SK-N-SH treated with all-trans-retinoic acid at 6 μM for 48 hours (cell line): ENCODE results near the gene CACNA1H.

ENCODE experiments used
- ARNTL ChIP-seq: fragments of 450-650 bp; formaldehyde crosslinking; IDR thresholded peaks from 2 replicates; pipeline ENCODE4 v1.5.0; 2020; ENCODE audit warnings: low read depth, mild to moderate bottlenecking, moderate library complexity, borderline replicate concordance
- CREB5 ChIP-seq: fragments of 250-450 bp; sonication (Bioruptor Pico); IDR thresholded peaks from 2 replicates; pipeline ENCODE4 v1.5.1; 2020; ENCODE audit warnings: low read depth, mild to moderate bottlenecking, moderate library complexity
- CSRNP3 ChIP-seq: fragments of 250-450 bp; sonication (Bioruptor Pico); IDR thresholded peaks from 2 replicates; pipeline ENCODE4 v1.5.1; 2021; ENCODE audit warnings: mild to moderate bottlenecking, moderate library complexity
- ISL1 ChIP-seq: fragments of 250-450 bp; sonication (Bioruptor Pico); IDR thresholded peaks from 2 replicates; pipeline ENCODE4 v2.1.2; 2022; ENCODE audit warnings: mild to moderate bottlenecking, moderate library complexity
- PPARA ChIP-seq: fragments of 250-450 bp; sonication (Bioruptor Pico); IDR thresholded peaks from 2 replicates; pipeline ENCODE4 v1.5.0; 2020; ENCODE audit warnings: mild to moderate bottlenecking, borderline replicate concordance
- RARB ChIP-seq: fragments of 250-450 bp; sonication (Bioruptor Pico); IDR thresholded peaks from 2 replicates; pipeline ENCODE4 v1.8.0; 2021; ENCODE audit warnings: mild to moderate bottlenecking, moderate library complexity
- TOX ChIP-seq: fragments of 250-450 bp; sonication (Bioruptor Pico); IDR thresholded peaks from 2 replicates; pipeline ENCODE4 v1.8.0; 2021; ENCODE audit warnings: mild to moderate bottlenecking, moderate library complexity, borderline replicate concordance
- ZC3H10 ChIP-seq: fragments of 250-450 bp; sonication (Bioruptor Pico); IDR thresholded peaks from 2 replicates; pipeline ENCODE4 v1.5.1; 2021; ENCODE audit warnings: mild to moderate bottlenecking, moderate library complexity
- ZFP3 ChIP-seq: fragments of 250-450 bp; sonication (Bioruptor Pico); IDR thresholded peaks from 2 replicates; pipeline ENCODE4 v1.5.0; 2020; ENCODE audit warnings: mild to moderate bottlenecking, moderate library complexity
- ZFP30 ChIP-seq: fragments of 450-650 bp; formaldehyde crosslinking; IDR thresholded peaks from 2 replicates; pipeline ENCODE4 v1.5.0; 2022; ENCODE audit warnings: mild to moderate bottlenecking, moderate library complexity

DNA sequence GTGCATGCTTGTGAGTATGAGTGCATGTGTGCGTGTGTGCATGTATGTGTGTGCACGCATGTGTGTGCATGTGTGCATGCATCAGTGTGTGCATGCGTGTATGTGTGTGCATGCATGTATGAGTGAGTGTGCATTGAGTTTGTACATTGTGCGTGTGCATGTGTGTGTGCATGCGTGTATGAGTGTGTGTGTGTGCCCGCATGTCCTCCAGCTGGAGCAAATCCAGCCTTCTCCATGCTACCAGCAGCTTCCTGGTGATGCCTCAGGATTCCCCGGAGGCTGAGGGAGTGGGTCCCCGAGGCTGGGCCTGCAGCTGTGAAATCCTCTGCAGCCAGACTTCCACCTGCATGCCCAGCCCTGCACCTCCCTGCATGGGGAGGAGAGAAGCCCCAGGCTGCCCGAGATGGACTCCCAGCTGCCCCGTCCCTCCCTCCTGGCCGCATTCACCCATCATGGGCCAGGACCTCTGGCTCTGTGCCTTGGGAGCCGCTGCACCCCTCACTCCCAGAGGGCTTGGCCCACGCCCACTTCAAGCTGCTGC lies 112.3 kb downstream of the CACNA1H start:
- TF ChIP-seq ZFP3 (CRISPR knock-in tag) (no peak), RARB (no peak), ISL1 (CRISPR knock-in tag) (no peak), CSRNP3 (no peak), ZFP30 (no peak), ZC3H10 (CRISPR knock-in tag) (no peak), ARNTL (CRISPR knock-in tag) (no peak), TOX (CRISPR knock-in tag) (no peak), PPARA (CRISPR knock-in tag) (no peak), CREB5 (no peak)
